Suprapubic skin (tissue), 4 donors: ENCODE data around the gene MAST3. TPM values are rescaled to one million over a fixed set of nuclear protein-coding genes. Genes with fewer than 3 reads are reported as not detected.
A peak's percentile ranks its signal among the peaks of the same experiment; 100 is the strongest.
"Not testable (repeated sequence)": the region's sequence is repeated elsewhere in the genome, so short reads cannot be mapped to it uniquely, and the experiment has no call there.

ENCODE experiments used
- DNase-seq, 2 donors: peaks; one replicate each; pipeline ENCODE4 v3.0.0-alpha.2; 2019; ENCODE audit warnings: low spot score in 2 of 2
- H3K27ac ChIP-seq: fragments of 200-600 bp; sonication (generic); one replicate; pipeline ENCODE4 v1.5.1; 2019
- H3K27me3 ChIP-seq: fragments of 200-600 bp; sonication (generic); one replicate; pipeline ENCODE4 v1.5.1; 2019
- H3K36me3 ChIP-seq: fragments of 200-600 bp; sonication (generic); one replicate; pipeline ENCODE4 v1.5.1; 2019
- H3K4me1 ChIP-seq: fragments of 200-600 bp; sonication (generic); one replicate; pipeline ENCODE4 v1.5.1; 2019
- H3K4me3 ChIP-seq: fragments of 200-600 bp; sonication (generic); one replicate; pipeline ENCODE4 v1.5.1; 2019; ENCODE audit warnings: mild to moderate bottlenecking
- H3K9me3 ChIP-seq: fragments of 200-600 bp; sonication (generic); one replicate; pipeline ENCODE4 v1.5.1; 2019
- EP300 ChIP-seq: sonication (generic); formaldehyde crosslinking; IDR thresholded peaks from one replicate; pipeline ENCODE4 v1.6.1; 2017; ENCODE audit warnings: antibody characterized with exemption
- POLR2A ChIP-seq, 2 donors: fragments of 450-650 bp; IDR thresholded peaks; one replicate each; pipeline ENCODE4 v1.6.1; 2017; ENCODE audit warnings: antibody characterized with exemption in 2 of 2, mild to moderate bottlenecking in 2 of 2, moderate library complexity in 2 of 2
- POLR2AphosphoS5 ChIP-seq, 3 donors: sonication (generic); formaldehyde crosslinking; IDR thresholded peaks; one replicate each; pipeline ENCODE4 v1.6.1; 2017; ENCODE audit warnings: antibody characterized with exemption in 3 of 3
- WGBS: methylation state at CpG from one replicate; pipeline ENCODE4 v1.1.5; 2018; 5-methylcytosine and 5-hydroxymethylcytosine counted together
- total RNA-seq, 4 donors: library from RNA; depleted of rRNA; stranded (reverse); fragments of >200 nt; gene quantifications; one replicate each; pipeline ENCODE4 v1.1.0, GENCODE V29; 2016
- TF ChIP-seq, protein P1 (sequence below), 2 donors: fragments of 200-600 bp in 1 of 2; fragments of 450-650 bp in 1 of 2; sonication (generic) in 1 of 2; IDR thresholded peaks; one replicate each; pipeline ENCODE4 v1.5.1; 2016 to 2019; ENCODE audit warnings: antibody characterized with exemption in 2 of 2, mild to moderate bottlenecking in 1 of 2, moderate library complexity in 1 of 2

The MAST3 gene
- total RNA-seq, 4 donors from 2014 or later = 13.4 to 29.7 (median 20.0) TPM

DNA sequence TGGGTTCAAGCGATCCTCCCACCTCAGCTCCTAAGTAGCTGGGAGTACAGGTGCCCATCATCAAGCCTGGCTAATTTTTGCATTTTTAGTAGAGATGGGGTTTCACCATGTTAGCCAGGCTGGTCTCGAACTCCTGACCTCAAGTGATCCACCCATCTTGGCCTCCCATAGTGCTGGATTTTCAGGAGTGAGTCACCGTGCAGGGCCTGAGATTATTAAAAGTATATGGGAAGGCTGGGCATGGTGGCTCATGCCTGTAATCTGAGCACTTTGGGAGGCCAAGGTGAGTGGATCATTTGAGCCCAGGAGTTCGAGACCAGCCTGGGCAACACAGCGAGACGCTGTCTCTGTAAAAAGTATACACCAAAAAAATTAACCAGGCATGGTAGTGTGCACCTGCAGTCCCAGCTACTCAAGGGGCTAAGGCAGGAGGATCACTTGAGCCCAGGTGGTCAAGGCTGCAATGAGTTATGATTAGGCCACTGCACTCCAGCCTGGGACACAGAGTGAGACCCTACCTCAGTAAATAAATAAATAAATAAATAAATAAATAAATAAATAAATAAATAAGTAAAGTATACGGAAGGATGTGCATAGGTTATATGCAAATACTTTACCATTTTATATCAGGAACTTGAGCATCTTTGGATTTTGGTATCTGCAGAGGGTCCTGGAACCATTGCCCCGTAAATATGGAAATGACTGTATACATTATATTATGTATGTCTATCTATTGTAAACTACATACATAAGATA, 11.7 kb upstream of the MAST3 start:
- Histone ChIP-seq H3K27ac (no peak overlapping the region), H3K9me3 (no peaks in the 10 kb centered on the region), H3K27me3 (peaks cover 5% of the 10 kb centered on the region), H3K4me1 (peaks cover 8% of the 10 kb centered on the region), H3K4me3 (no peak overlapping the region), H3K36me3 (no peaks in the 10 kb centered on the region)
- no peak for DNase-seq
- TF ChIP-seq, protein P1, sequence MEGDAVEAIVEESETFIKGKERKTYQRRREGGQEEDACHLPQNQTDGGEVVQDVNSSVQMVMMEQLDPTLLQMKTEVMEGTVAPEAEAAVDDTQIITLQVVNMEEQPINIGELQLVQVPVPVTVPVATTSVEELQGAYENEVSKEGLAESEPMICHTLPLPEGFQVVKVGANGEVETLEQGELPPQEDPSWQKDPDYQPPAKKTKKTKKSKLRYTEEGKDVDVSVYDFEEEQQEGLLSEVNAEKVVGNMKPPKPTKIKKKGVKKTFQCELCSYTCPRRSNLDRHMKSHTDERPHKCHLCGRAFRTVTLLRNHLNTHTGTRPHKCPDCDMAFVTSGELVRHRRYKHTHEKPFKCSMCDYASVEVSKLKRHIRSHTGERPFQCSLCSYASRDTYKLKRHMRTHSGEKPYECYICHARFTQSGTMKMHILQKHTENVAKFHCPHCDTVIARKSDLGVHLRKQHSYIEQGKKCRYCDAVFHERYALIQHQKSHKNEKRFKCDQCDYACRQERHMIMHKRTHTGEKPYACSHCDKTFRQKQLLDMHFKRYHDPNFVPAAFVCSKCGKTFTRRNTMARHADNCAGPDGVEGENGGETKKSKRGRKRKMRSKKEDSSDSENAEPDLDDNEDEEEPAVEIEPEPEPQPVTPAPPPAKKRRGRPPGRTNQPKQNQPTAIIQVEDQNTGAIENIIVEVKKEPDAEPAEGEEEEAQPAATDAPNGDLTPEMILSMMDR (IDR thresholded peaks at IDR 0.05) = no peak
- no peak for TF ChIP-seq POLR2A (IDR thresholded peaks at IDR 0.05)
- TF ChIP-seq POLR2AphosphoS5 (IDR thresholded peaks at IDR 0.05) = no peak
- 84% methylated on average over 8 of the region's 8 CpGs for WGBS

DNA sequence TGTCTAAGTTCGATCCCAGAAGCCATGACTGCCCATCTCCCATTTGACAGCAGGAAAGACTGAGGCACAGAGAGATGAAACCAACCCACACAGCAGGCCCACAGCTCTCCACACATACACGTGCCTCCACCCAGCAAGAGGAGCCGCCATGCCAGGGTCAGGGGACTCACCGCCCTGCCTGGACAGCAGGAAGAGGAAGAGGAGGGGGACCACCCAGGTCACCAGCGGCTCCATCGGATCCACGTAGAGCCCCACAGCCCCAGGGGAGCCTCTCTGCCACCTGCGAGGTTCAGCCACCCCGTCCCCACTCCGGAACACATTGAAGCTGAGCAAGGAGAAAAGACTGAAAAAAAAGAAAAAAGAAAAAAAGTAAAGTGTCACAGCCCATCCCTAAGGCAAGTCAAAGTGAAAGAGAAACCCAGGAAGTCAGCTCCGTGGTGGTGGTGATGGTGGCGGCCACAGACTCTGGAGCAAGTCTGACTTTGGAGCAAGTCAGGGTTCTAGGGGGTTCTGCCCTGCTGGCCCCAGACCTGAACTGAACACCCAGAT, 10.9 kb upstream of the MAST3 start, which contains the start of gene IL12RB1:
TSS of gene IL12RB1 (minus strand) at position 345 of the 549 bp plus-strand sequence. CDS start at position 234, 111 bp downstream.
- no peaks in the 10 kb centered on the region for H3K9me3 ChIP-seq
- DNase-seq = no peak
- 26% methylated on average over 12 of the region's 12 CpGs for WGBS
- H3K36me3 ChIP-seq = no peaks in the 10 kb centered on the region
- TF ChIP-seq, protein P1 (IDR thresholded peaks at IDR 0.05) = no peak
- no peak for TF ChIP-seq POLR2AphosphoS5 (IDR thresholded peaks at IDR 0.05)
- TF ChIP-seq EP300 = no peak
- no peak for TF ChIP-seq POLR2A (IDR thresholded peaks at IDR 0.05)
- peak within 1 kb of the TSS; percentile 29 for H3K4me3 ChIP-seq
- H3K27me3 ChIP-seq = peaks cover 5% of the 10 kb centered on the region
- H3K4me1 ChIP-seq = peaks cover 9% of the 10 kb centered on the region
- H3K27ac ChIP-seq = no peak within 1 kb of the TSS

DNA sequence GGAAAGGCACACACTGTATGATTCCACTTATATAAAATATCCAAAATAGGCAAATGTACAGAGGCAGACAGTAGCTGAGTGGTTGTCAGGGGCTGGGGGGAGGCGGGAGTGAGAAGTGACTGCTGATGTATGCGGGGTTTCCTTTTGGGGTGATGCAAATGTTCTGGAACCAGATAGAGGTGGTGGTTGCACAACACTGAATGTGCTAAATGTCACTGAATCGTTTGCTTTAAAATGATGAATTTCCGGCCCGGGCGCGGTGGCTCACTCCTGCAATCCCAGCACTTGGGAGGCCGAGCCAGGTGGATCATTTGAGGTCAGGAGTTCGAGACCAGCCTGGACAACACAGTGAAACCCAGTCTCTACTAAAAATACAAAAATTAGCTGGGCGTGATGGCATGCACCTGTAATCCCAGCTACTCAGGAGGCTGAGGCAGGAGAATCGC, 8.5 kb upstream of the MAST3 start:
- not testable (repeated sequence) for H3K27ac ChIP-seq, H3K36me3 ChIP-seq, H3K4me1 ChIP-seq, DNase-seq, H3K4me3 ChIP-seq, H3K9me3 ChIP-seq, H3K27me3 ChIP-seq
- 66% methylated on average over 11 of the region's 11 CpGs for WGBS

DNA sequence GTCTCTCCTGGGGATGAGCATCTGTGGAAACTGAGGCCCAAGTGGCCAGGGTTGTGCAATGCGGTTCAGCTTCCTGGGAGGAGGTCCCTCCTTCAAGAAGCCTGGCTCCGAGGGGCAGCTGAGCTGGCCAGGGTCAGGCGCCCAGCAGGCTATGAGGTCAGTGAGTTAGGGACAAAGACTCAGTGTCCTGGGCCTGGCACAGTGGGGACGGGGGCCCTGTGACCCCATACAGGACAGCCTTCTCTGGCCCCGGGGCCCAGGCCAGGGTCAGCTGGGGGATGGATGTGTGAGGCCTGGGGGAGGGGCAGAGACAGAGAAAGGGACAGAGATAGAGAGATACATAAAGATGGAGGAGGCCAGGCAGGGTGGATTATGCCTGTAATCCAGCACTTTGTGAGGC, 7.9 kb upstream of the MAST3 start:
- Histone ChIP-seq H3K4me3 (no peak overlapping the region), H3K9me3 (no peaks in the 10 kb centered on the region), H3K27me3 (no peaks in the 10 kb centered on the region), H3K4me1 (peaks cover 7% of the 10 kb centered on the region), H3K27ac (no peak overlapping the region), H3K36me3 (no peaks in the 10 kb centered on the region)
- TF ChIP-seq POLR2A (IDR thresholded peaks at IDR 0.05) = no peak
- TF ChIP-seq POLR2AphosphoS5 (IDR thresholded peaks at IDR 0.05) = no peak
- no peak for TF ChIP-seq EP300
- TF ChIP-seq, protein P1 (IDR thresholded peaks at IDR 0.05) = no peak
- 77% methylated on average over 5 of the region's 5 CpGs for WGBS
- no peak for DNase-seq

DNA sequence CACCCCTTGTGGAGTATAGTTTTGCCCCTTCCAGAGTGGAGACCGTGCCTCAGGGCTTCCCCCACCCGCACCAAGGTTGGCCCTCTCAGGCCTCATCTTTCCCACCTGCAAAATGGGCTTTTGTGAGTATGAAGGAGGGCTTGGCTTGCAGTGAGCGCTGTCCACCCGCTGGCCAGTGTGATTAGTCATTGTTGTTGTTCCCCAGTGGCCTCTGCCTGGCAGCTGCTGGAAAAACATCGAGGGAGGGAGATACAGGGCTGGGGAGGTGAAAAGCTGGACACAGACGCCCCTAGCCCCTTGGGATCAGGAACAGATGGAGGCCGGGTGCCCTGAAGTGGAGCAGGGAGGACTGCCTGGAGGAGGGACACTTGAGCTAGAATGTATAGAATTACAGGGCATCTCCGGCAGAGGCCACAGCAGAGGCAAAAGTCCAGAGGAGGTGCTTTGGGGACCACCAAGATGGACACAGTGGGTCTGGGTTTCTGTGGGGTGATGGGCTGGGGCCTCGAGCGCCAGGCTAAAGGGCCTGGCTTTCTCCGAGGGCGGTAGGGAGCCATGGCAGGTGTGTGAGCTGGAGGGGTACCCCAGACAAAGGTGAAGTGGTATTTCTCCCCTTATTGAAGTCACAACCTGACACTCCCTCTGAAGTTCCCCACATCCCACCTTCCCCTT, 6.9 kb upstream of the MAST3 start:
- Histone ChIP-seq H3K36me3 (no peaks in the 10 kb centered on the region), H3K27me3 (no peaks in the 10 kb centered on the region), H3K9me3 (no peaks in the 10 kb centered on the region), H3K4me1 (peaks cover 7% of the 10 kb centered on the region), H3K4me3 (no peak overlapping the region), H3K27ac (no peak overlapping the region)
- TF ChIP-seq, protein P1 (IDR thresholded peaks at IDR 0.05) = no peak
- TF ChIP-seq POLR2AphosphoS5 (IDR thresholded peaks at IDR 0.05) = no peak
- no peak for TF ChIP-seq EP300
- no peak for TF ChIP-seq POLR2A (IDR thresholded peaks at IDR 0.05)
- DNase-seq = no peak
- 73% methylated on average over 12 of the region's 12 CpGs for WGBS
